Mammary epithelial cell (primary cell): ENCODE data around the gene PACSIN2.

ENCODE experiments used
- CTCF ChIP-seq, 2 donors: IDR thresholded peaks in 1 of 2; conservative IDR thresholded peaks in 1 of 2; 2 replicates each; pipeline ENCODE4 v1.5.1; 2011 to 2012; ENCODE audit warnings: inconsistent platforms in 2 of 2, low read length in 2 of 2, mild to moderate bottlenecking in 2 of 2, control low read depth in 1 of 2, low read depth in 1 of 2; ENCODE audit not compliant: insufficient read depth in 1 of 2; ENCODE audit errors: extremely low read depth in 1 of 2
- EZH2 ChIP-seq: IDR thresholded peaks from 2 replicates; pipeline ENCODE4 v1.6.1; 2012; ENCODE audit warnings: low read length, inconsistent platforms, borderline replicate concordance

GRCh38 chr22:42866100-42866499 is 148.8 kb downstream of the PACSIN2 start:
- TF ChIP-seq CTCF (conservative IDR thresholded peaks at IDR 0.05 in 1 of 2, IDR thresholded peaks at IDR 0.05 in 1 of 2; ENCODE audit: extremely low read depth in 1 of 2, insufficient read depth in 1 of 2, low read depth in 1 of 2, low read length in 2 of 2): no peak
- TF ChIP-seq EZH2: no peak
